HG03520 (cell line): ENCODE measurements around the gene NIPAL3.
"Not testable (repeated sequence)": the region's sequence is repeated elsewhere in the genome, so short reads cannot be mapped to it uniquely, and the experiment has no call there.

Source experiments
- ATAC-seq: cut with Tn5 transposase; IDR thresholded peaks from one replicate; pipeline ENCODE4 v1.9.1; 2021; ENCODE audit warnings: mild to moderate bottlenecking, moderate library complexity; ENCODE audit not compliant: unreplicated experiment

NIPAL3 gene

GRCh38 chr1:24454673-24455072, 39.1 kb downstream of the NIPAL3 start:
- no peak for ATAC-seq

GRCh38 chr1:24455272-24455671, 39.7 kb downstream of the NIPAL3 start:
- no peak for ATAC-seq

- ATAC-seq, result no peak
Measured at GRCh38 chr1:24457866-24458265, 42.3 kb downstream of the NIPAL3 start.

- ATAC-seq, result no peak
Measured at GRCh38 chr1:24459551-24460266, 44.1 kb downstream of the NIPAL3 start.

GRCh38 chr1:24462128-24462527, 46.5 kb downstream of the NIPAL3 start:
- not testable (repeated sequence) for ATAC-seq

GRCh38 chr1:24463776-24464735, 48.5 kb downstream of the NIPAL3 start:
- ATAC-seq, result no peak

- ATAC-seq, result no peak
Measured at GRCh38 chr1:24465099-24465498, 49.5 kb downstream of the NIPAL3 start.

- no peak for ATAC-seq
Measured at GRCh38 chr1:24465638-24466037, 50.0 kb downstream of the NIPAL3 start.

GRCh38 chr1:24468685-24469316, 53.2 kb downstream of the NIPAL3 start:
- no peak for ATAC-seq

DNA sequence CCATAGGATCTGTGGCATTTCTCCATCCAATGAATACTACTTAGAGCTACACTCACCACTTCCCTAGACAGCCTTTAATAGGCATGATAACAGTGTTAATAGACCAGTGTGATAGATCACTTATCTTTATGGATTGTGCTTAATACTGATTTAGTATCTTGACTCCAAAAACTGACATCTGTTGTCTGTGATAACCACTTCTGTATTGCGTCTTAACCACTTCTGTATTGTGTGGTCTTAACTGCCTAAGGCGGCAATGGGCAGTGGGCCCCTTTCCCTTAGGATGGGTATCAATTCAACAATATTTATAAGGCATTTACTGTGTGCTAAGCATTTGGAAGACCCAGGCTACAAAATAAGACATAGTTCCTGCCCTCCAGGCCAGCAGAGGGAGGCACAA, 55.0 kb downstream of the NIPAL3 start:
- no peak for ATAC-seq

- no peak for ATAC-seq
Measured at GRCh38 chr1:24472527-24473251, 57.1 kb downstream of the NIPAL3 start.

DNA sequence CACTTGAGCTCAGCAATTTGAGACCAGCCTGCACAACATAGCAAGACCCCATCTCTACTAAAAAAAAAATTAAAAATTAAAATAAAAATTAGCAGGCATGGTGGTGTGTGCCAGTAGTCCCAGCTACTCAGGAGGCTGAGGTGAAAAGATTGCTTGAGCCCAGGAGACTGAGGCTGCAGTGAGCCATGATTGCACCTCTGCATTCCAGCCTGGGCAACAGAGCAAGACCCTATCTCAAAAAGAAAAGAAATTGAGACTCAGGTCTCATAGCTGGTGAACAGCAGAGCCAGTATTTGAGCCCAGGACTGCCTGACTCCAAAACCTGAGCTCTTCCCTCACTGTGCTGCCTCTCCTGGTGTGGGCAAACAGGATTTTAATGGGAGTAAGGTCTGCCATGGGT, 58.6 kb downstream of the NIPAL3 start:
- ATAC-seq, result no peak

GRCh38 chr1:24475700-24476099, 60.1 kb downstream of the NIPAL3 start:
- ATAC-seq, result no peak

DNA sequence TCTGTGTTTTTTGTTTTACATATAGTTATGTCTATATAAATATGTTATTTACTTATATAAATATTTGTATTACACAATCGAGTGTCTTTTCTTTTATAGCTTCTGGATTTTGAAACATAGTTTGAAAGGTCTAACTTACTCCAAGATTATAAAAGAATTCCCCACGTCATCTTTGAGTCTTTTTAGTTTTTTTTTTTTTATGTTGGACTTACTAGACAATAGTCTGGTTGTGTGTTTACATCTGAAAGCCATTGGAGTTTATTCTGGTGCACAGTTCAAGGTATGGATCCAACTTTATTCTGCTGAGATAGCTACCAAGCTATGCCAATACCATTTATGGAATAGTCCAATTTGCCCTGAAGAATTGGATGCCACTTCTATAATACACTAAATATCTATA, 61.0 kb downstream of the NIPAL3 start:
- no peak for ATAC-seq

DNA sequence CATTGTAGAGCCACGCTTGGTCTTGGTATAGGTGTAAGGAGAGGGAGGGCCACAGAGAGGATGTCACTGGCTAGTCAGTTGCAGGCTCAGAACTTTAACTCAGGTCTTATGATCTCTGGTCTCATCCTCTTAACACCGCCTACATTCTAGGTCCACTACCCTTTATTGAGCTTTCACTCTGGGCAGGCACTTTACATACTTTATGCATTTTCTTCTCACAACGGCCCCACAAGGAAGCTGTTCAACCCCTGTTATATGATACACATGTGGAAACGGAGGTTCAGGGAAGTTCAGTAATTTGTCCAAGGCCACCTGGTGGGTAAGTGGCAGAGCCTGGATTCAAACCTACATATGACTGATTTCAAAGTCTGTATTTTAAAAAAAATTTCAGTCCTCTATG, 61.7 kb downstream of the NIPAL3 start:
- ATAC-seq, result no peak

GRCh38 chr1:24481101-24481500, 65.5 kb downstream of the NIPAL3 start:
- no peak for ATAC-seq

- ATAC-seq, result no peak
Measured at GRCh38 chr1:24481843-24482610, 66.4 kb downstream of the NIPAL3 start.

DNA sequence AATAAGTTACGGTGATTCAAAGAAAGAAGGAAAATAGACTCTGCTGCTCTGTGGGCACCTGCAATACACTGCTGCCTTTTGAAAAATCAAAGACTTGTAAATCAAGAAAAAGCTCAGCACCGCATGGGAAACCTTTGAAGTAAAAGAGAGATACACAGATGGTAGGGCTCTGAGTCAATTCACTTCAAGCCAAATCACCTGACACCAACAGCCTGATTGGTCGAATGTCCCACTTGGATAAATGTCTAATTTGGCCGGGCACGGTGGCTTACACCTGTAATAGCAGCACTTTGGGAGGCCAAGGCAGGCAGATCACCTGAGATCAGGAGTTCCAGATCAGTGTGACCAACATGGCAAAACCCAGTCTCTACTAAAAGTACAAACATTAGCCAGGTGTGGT, 67.8 kb downstream of the NIPAL3 start:
- ATAC-seq, result no peak

DNA sequence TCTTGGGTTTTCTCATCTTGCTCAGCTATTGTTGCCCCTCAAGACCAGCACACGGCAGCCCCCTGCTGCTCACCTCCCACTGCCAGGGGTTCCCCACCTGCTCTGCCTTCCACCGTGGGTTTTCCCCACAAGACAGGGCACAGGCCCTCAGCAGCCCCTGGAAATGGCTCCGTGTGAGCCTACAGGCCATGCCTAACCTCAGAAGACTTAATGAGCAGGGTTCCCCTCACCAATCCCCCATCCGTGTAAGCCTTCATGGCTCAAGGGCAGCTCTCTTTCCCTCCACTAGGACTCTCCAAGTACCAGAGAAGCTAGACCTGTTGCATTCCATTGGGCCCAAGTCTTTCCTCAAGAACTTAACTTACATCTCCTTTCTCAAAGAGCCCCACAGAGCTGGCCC, 68.6 kb downstream of the NIPAL3 start:
- ATAC-seq, result no peak
